GM18519 (cell line): ENCODE results near the gene TENM3.
"Not testable (repeated sequence)": the region's sequence is repeated elsewhere in the genome, so short reads cannot be mapped to it uniquely, and the experiment has no call there.

ENCODE experiments used
- ATAC-seq: cut with Tn5 transposase; IDR thresholded peaks from one replicate; pipeline ENCODE4 v1.9.1; 2021; ENCODE audit warnings: mild to moderate bottlenecking, moderate library complexity; ENCODE audit not compliant: unreplicated experiment, low FRiP score

The TENM3 gene

DNA sequence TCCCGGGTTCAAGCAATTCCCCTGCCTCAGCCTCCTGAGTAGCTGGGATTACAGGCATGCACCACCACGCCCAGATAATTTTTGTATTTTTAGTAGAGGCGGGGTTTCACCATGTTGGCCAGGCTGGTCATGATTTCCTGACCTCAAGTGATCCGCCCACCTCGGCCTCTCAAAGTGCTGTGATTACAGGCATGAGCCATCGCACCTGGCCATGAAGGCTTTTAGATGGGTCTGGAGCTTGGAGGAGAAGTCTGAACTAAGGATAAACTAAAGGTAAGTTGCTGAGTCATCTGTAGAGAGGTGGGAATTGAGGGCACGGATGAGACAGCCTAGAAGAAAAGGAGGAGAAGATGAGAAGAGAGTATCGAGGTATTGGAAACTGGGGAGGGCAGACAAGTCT, at the start of gene TENM3:
Gene TENM3, plus strand, starts transcription at position 199 of the 400 bp plus-strand sequence. CDS start 80,619 bp downstream, outside the sequence.
- not testable (repeated sequence) for ATAC-seq

DNA sequence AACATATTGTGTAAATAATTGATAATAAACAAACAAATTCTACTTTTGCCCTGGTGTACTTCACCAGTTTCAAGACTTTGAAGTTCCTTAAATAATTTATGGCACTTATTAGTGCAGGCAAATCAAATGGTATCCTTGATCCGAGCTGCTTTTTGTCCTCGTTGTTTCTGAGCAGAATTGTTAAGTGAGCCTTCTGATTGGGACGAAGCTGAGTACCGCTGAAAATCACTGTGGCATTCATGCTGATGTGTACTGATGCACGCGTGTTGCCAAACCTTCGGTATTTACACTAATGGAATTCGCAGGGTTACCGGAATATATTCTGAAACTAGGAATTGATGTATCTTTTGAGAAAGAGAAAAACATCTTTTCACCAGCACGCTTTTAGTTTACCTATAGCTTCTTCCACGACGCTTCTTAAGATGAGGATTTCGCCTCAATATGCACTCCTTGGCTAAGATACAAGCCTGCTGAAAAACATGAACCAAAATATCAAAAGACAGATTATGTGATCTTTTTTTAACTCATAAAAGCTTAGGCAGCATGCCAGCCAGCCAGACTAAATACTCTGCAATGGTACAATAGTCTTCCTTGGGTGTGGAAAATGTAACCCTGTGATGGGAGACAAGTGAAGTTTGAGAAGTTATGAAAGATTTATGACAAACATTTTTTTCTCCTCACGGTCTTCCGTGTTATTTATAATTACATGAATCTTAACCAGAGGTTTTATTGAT, 48.9 kb upstream of the TENM3 start:
- no peak for ATAC-seq

DNA sequence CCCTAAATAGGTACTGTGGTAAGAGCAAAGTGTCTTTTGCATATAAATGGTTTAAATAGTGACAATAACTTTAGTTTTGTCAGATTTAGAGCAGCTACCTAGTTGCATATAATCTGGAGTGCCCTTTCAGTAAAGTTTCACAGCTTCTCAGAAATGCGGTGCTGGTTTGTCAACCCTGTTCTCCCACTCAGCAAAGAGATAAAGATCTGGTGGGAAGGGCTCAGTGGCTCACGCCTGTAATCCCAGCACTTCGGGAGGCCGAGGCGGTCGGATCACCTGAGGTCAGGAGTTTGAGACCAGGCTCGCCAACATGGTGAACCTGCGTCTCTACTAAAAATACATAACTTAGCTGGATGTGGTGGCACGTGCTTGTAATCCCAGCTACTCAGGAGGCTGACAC, 45.6 kb upstream of the TENM3 start:
- ATAC-seq: no peak

DNA sequence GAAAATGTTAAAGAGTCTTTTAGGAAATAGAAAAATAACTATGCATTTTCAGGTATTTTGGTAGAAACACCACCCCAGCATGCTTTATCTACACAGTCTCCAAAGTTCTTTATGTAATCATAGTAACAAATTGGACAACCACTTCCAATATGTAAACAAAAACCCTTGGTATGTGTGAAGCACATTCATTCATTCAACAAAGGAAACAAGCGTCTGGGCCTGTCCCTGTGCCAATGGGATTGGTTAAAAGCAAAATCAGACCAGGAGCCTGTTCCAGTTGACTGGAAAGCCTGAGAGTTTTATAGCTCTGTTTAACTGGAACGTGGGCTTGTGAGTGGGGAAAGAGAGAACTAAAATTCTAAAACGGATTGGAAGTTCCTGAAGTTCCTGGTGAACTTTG, 41.3 kb upstream of the TENM3 start:
- ATAC-seq: no peak

DNA sequence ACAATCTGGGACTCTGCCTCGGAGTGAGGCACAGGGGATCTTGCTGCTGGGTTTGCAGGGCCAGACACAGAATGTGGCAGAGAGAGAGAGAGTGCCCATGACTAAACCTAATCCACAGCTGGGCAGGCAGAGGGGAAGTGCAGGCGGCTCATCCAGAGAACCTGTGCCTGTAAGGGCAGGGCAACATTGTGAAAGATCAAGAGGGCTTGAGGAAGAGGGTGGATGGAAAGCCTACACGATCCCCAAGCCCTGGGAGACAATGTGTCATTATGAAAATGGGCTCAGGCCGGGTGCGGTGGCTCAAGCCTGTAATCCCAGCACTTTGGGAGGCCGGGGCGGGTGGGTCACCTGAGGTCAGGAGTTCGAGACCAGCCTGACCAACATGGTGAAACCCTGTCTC, 40.6 kb upstream of the TENM3 start:
- ATAC-seq: no peak

DNA sequence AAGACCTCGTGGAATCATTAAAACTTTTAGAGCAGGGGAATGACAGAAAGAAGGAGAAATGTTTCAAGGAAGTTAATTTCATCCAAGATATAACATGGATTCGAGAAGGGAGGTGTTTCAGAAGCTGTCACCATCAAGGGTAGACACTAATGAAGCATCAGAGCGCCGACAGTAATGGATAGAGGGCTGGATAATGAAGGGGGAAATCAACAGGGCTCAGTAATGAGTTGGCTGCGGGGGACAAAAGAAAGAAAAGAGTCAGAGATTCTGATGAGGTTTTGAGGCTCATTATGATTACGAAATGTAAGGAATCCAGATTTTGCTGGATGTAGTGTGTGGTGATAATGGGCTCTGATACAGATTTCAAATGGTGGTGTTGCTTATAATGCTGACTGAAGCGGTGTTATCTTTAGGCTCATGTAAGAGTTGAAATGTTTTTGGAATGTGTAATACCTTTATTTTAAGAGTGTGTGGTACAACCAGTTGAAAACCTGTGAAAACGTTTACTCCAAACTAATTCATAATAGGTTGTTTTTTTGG, 39.3 kb upstream of the TENM3 start:
- ATAC-seq: no peak

DNA sequence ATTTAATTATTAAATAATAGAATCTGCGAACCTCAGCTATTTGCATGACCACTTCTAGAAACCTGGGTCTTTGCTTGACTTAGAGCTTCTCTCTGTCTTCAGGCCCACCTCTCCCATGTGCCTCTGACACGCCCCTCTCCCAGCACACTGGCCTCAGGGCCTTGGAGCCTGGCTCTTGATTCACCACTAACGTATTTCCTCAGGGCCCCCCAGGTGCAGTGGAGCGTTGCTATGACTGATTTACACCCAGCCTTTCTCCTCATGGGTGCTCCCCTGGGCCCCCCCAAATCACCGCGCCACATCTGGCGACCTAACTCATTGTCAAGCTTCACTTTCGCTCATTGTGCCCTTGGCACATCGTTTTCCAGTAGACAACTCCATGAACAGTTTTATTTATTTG, 37.9 kb upstream of the TENM3 start:
- ATAC-seq: no peak

DNA sequence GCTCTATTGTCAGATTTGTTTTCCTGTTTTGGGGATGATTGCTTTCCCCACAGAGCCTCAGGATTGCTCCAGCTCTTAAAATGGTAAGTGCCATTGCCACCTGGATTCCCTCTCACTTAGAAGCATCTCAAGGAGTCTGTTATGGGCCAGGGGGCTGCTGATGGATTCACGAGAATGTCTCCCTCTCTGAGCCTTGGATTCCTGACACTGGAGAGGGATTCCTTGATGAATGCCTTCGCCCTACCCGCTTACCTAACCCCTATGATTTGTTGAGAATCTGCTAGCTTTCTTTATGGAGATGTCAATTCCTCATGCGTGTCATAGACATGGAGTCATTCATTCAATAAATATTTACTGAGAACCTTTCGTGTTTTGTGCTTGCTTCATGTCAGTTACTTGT, 36.9 kb upstream of the TENM3 start:
- no peak for ATAC-seq

DNA sequence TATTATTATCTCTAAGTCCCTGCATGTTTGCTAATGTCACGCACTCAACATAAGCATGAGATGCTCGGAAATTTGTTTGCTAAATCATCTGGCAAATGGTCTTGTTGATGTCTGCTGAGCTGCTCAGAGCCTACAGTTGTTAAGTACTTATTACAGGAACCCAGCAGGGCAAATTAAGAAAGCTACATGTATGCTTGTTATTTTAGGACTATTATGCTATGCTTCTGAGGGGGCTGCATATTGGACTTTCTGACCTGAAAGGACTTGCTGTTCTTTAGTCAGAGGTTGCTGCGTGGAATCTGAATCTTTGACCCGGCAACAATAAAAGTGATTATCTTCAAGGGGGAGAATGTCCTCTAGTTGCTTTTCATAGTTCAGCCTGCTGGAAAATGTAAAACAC, 36.3 kb upstream of the TENM3 start:
- ATAC-seq: no peak

DNA sequence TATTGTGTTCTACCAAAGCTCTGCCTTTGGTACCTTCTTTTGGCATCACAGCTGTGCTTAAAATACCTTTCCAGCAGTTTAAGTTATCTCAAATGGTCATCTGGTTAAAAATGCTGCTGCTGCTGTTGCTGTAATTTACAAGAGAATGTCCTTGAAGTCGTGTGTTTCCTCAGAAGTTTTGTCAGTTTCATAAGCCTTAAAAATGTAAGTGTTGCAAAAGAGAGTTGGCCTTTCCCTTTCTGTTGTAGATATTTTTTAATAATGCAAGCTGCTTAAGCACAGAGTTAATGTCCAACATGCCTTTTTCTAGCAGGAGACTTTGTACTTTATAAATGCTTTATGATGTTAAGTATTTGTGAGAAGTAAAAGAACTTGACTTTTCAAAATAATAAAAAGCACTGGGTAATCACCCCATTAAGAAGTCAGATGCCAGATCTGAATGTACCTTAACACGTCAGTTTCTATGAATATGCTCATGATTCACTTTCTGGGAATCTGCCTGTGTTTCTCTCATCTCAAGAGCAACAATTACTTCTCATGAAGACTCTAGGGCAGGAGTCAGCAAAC, 35.3 kb upstream of the TENM3 start:
- ATAC-seq: no peak

DNA sequence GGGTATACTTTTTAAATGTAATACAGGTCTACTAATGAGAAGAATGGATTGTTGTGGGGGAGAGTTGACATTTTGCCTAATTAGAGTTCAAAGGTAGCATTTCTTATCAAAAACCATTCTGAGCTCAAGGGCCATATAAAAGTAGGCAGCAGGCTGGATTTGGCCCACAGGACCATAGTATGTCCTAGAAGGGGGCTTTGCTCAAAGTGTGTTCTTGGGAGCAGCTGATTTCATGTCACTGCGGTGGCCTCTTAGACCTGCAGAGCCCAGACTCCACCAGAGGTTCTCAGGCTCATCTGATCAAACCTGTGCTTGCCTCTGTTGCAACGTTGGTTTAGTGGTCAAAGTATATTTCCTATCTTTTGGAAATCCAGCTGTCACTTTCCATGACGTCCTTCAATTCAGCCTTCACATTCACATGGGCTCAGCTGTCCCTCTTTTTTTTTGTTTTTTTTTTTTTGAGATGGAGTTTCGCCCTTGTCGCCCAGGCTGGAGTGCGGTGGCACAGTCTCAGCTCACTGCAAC, 34.6 kb upstream of the TENM3 start:
- no peak for ATAC-seq

DNA sequence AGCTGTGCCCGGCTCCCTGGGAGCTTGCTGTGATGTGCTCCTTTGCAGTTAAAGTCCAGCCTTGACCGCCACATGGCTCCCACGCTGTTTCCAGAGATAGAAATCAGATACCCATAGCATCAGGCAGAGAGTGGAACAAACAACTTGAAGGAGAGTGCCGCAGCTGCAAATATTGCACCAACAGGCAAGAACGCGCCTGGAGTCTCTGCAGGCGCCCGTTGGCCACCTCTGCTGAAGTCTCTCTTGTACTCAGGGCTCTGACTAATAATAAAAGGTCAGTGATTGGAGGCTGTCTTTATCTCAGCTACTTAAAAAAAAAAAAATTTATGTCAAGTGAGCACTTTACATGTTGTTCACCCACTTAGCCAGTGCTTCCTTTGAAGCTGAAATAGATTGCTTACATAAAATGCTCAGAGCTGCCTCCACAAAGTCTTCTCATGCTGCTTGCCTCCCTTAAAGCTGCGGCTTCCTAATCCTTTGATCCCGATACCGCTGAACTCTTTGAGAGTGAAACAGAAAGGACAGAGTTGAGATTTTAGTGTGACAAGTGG, 30.9 kb upstream of the TENM3 start:
- ATAC-seq: no peak

DNA sequence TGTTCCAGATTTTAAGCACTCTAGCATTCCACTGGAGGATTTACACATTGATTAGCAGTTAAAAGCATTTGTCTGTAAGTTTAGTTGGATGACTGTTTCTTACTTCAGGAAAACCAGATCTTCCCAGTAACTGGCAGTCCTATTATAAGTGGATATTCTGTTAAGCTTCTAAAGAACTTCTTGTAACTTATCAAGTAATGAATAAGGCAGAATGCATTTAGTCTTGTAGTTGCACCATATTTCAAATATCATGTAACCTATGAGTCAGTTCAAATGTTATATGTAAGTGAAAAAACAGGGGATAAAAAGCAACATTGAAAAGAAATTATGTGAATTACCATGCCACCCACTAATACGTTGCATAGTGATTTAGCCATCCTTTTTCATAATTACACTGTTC, 30.2 kb upstream of the TENM3 start:
- ATAC-seq: no peak

DNA sequence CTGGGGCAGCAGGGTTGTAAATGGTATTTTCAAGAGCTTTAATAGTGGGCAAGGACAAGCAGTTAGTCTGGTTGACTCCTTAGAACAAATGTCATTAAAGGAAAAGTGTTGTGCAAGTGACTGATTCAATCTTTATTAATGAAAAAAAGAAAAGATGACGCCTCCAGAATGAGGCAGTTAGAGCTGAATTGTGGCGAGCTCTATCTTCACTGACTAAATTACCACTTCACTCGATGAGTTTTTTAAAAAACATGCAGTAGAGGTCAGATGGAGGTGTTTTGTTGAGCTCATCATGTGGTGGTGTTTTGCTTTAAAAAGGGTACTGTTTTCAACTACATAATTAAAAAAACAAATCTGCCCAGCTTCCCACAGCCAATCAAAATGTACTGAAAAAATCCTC, 28.1 kb upstream of the TENM3 start:
- ATAC-seq: no peak

DNA sequence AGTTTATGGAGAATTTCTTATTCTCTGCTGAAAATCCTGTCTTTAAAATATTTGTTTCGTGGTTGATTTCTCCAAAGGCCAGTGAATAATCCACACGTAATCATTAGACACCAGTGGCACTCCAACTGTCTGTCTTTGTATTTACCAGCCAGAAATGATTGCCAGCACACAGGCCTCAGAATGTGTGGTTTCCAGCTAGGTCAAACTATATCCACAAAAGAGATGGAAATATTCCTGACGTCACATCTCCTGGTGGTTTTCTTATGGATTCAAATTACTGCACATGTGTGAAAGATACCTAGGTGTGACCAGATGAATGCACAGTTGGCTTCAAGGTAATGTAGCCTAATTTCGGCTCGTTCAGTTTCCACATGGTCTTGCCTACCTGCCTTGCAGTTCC, 27.2 kb upstream of the TENM3 start:
- ATAC-seq: no peak

DNA sequence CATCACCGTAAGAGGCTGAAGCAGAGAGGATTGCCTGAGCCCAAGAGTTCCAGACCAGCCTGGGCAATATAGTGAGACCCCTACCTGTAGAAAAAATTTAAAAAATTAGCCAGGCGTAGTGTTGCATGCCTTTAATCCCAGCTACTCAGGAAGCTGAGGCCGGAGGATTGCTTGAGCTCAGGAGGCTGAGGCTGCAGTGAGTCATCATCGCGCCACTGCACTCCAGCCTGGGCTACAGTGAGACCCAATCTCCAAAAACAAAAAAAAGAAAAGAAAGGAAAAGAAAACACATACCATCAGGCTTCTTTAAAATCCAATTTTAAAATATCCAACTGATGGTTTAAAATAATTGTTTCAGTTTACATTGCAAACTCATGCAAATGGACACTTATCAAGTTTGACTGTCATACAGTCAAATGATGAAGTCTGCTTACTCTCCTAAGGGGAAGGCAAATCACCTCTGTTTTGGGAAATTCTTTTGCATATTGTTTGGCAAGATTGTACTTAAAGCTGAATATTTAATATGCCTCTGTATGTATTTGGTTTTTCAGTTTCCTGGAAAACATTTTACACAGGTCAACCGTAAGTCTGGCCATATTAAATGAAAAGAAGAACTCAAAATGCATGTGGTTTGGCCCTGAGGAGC, 23.7 kb upstream of the TENM3 start:
- no peak for ATAC-seq

DNA sequence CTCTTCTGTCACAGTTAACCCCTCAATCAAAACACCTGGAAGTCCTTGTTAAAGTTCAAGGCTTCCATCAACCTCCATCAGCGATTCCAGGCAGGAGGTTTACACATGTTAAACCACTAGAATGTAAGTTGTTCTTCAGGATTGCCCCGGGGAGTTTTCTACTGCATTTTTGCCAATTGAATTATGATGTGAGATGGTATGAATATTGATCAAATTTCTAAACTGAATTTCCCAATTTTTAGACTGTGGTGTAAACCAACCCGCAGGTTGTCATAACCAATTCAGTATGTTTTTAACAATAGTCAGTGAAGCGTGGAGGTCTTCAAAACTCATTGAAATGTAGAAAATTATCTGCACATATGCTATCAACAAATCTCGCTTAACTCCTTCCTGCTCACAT, 21.2 kb upstream of the TENM3 start:
- no peak for ATAC-seq

DNA sequence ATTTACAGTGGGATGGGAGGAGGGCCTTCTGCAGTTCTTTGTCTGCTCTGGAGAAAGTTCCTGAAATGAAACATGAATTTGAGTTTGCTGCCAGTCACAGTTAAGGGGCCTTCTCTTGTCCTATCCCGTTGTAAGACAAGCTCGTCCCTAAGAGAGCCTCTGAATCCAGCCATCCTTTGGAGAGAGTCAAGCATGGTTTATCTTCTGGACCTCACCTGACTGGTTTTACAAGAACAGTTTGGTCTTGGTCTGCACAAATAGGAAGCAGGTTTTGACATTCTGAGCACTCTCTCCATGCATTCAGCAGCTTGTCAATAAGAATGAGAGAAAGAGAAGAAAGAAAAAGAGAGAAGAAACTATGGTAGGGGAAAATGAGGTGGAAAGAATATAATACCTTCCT, 20.4 kb upstream of the TENM3 start:
- no peak for ATAC-seq

DNA sequence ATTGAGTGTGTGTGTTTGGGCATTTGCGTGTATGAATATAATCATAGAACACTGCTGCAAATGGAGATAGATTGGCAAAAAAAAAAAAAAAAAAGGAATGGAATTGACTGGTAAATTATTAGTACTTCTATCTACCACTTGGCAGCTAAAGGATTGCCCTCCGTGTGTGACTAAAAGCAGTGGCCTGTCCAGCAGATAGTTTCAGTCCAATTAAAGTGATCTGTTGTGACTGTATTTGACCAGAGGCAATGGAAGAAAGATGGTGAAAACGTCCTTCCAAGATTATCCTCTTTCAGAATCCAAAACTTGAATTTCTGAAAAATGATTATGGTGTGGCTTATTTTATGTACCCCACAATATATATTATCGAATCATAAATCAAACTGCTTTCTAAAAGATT, 19.5 kb upstream of the TENM3 start:
- no peak for ATAC-seq

DNA sequence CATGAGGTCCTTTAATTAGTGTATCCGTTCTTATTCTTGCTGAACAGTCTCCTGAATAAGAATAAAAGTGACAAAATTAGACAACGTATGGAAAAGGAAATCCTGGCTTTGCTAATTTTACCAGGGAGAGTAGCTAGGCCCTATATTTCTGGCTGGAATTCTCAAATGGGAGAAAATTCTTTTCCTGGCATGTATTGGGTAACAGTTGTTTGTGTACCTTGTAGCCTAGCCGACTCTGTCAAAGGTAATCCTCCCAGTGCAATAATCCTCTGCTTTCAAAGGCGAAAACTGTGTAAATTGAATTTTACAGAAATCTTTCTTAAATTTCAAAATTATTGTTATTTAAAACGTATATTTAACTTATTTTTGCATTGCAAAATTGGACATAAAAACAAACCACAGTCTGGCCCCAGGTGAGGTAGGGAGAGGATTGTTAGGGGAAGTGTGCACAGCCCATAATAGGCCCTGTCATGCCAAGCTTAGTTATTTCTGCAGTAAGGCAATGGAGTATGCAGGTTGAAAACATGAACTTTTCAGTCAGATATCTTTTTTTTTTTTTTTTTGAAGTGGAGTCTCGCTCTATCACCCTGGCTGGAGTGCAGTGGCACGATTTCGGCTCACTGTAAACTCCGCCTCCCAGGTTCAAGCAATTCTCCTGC, 18.9 kb upstream of the TENM3 start:
- ATAC-seq: no peak
